Limb (tissue), 2 donors: ENCODE results near the gene APOBEC3H.

Source experiments
- DNase-seq, 2 donors: peaks; one replicate each; pipeline ENCODE4 v3.0.0-alpha.2; 2016; ENCODE audit errors: extremely low spot score in 2 of 2

The APOBEC3H gene

GRCh38 chr22:39110631-39111561 is 13.9 kb downstream of the APOBEC3H start:
- DNase-seq = no peak

- DNase-seq = no peak
Measured at GRCh38 chr22:39114112-39114511, 17.1 kb downstream of the APOBEC3H start.

- no peak for DNase-seq
Measured at GRCh38 chr22:39115570-39115969, 18.5 kb downstream of the APOBEC3H start.

DNA sequence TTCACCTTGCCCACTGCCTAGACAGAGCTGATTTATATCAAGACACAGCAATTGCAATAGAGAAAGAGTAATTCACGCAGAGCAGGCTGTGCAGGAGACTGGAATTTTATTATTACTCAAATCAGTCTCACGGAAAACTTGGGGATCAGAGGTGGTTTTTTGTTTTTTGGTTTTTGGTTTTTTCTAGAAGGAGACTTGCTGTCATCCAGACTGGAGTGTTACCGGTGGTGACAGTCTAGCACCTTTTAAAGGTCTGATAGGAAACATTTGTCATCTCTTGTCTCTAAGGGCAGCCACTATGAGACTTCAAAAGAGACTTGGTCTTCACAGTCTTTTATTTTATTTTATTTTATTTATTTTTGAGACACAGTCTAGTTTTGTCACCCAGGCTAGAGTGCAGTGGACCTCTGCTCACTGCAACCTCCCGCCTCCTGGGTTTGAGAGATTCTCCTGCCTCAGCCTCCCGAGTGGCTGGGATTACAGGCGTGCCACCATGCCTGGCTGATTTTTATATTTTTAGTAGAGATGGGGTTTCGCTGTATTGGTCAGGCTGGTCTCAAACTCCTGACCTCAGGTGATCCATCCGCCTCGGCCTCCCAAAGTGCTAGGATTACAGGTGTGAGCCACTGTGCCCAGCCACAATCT is 19.1 kb downstream of the APOBEC3H start:
- DNase-seq = no peak

GRCh38 chr22:39117585-39118191 is 20.6 kb downstream of the APOBEC3H start:
- no peak for DNase-seq

- DNase-seq = no peak
Measured at GRCh38 chr22:39120983-39121382, 23.9 kb downstream of the APOBEC3H start.

- DNase-seq = no peak
Measured at GRCh38 chr22:39122772-39123470, 25.9 kb downstream of the APOBEC3H start.

GRCh38 chr22:39123751-39124581 is 26.9 kb downstream of the APOBEC3H start:
- DNase-seq = no peak

DNA sequence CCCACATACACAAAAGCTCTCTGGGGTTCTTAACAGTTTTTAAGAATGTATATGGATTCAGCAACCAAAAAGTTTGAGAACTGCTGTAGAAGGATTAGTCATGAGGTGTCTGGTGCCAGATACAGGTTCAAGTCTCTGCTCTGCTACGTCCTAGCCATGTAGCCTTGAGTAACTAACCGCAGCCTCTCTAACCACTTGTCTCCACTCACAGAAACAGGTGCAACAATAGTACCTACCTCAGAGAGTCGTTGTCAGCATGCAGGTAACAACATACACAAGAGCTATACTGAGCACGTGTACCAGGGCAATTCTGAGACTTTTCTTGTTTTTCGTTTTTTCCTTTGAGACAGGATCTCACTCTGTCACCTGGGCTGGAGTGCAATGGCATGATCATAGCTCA is 28.6 kb downstream of the APOBEC3H start:
- DNase-seq = no peak

- no peak for DNase-seq
Measured at GRCh38 chr22:39128508-39128907, 31.5 kb downstream of the APOBEC3H start.

DNA sequence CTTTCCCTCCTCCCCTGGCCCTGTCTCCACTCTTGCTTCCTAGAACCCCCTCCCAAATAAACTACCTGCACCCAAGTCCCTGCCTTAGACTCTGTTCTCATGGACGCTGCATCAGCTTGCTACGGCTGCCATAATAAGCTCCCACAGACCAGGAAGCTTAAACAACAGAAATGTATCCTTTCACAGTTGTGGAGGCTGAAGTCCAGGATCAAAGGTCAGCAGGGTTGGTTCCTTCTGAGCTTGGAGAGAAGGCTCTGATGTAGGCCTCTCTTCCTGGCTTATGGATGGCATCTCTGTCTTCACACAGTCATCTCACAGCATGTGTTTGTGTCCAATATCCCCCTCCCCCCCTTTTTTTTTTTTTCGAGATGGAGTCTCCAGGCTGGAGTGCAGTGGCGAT is 32.0 kb downstream of the APOBEC3H start:
- no peak for DNase-seq

DNA sequence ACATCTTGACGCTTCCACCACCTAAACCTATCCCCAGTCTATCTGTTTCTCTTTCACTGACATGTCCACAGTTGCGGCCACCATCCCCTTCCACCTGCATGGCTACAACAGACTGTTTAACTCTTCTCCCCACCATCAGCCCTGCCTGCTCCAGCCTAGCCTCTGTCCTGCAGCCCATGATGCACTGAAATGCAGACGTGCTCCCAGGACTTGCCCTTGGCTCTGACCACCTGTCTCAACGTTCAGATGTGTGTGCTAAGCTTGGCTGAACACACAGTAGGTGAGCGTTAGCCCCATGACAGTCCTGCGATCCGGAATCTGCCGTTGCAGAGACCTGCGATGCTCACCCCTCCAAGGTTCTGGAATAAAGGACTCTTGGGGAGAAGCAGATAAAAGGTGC is 32.7 kb downstream of the APOBEC3H start:
- DNase-seq = no peak

DNA sequence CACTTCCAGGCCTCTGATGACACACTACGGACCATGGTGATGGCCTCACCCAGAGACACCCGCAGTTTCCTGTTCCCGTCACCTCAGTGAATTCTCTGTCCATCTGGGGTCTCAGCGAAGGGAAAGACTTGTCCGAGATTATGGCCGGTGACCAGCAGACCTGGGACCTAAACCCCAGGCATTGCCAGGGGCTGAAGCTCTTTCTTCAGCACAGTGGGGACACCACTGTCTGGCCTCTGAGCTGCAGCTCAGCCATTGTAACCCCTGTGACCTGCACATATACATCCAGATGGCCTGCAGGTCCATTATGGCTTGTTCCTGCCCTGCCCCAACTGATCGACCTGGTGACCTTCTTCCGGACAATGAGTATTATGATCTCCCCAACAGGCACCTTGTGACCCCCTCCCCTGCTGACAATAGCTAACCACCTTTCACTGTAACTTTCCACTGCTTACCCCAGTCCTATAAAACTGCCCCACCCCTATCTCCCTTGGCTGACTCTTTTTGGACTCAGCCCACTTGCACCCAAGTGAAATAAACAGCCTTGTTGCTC is 33.2 kb downstream of the APOBEC3H start:
- peak in 1 of 2 donors; percentile 20 for DNase-seq

DNA sequence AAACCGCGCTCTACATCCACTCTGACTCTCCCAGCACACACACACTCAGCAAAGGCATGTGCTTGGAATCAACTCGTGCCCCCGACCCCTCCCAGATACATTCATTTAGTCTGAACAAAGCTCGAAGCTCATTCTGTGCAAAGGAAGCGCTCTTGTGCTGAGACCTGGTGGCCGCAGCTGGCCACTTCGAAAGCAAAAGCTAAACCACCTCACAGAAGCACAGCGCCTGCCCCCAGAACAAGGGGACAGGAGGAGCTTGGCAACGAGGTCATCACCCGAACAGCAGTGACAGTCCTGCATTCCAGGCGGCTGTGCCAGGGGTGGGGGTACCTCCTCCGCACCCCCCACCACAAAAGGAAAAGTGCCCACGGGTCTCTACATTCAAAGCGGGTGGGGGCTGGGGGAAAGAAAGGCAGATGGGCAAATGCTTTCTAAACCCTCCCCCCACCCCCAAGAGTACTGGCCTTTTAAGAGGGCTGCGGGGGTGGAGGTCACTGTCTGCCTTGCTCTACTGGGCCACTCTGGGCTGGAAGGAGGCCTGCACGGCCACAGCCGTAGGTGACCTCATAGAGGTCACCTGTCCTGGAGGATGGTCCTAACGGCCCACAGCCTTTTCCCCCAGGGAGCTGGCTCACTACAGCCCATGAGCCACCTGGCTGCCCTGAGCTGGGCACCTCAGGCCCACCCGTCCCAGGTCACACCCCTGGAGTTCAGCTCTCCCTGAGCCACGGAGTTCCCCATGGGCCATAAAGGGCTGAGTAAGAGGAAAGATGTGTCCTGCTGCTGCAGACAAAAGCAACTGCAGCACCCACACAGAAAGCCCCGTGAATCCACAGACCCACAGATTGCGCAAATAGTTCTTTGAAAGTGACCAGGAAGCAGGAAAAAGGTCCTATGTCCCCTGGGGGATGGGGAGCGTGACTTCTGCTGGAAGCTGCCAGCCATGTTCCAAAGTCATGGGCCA is 34.1 kb downstream of the APOBEC3H start:
- DNase-seq = no peak

DNA sequence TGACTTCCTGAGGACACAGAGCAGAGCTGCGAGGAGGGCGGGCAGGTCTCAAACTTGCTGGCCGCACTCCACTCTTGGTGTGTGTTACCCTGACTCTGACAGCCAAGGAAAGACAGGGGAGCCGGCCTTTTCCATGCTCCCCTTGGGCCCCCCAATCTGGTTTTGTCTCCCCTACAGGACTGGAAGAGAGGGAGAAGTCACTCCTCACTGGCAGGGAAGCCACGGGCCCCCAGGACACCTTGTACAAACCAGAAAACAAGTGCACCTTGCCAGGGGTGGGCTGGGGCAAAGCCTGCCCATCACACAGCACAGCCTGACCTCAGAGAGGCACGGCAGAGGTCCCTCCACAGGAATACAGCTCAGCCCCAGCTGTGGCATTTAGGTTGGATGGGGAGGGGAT is 35.2 kb downstream of the APOBEC3H start:
- no peak for DNase-seq

DNA sequence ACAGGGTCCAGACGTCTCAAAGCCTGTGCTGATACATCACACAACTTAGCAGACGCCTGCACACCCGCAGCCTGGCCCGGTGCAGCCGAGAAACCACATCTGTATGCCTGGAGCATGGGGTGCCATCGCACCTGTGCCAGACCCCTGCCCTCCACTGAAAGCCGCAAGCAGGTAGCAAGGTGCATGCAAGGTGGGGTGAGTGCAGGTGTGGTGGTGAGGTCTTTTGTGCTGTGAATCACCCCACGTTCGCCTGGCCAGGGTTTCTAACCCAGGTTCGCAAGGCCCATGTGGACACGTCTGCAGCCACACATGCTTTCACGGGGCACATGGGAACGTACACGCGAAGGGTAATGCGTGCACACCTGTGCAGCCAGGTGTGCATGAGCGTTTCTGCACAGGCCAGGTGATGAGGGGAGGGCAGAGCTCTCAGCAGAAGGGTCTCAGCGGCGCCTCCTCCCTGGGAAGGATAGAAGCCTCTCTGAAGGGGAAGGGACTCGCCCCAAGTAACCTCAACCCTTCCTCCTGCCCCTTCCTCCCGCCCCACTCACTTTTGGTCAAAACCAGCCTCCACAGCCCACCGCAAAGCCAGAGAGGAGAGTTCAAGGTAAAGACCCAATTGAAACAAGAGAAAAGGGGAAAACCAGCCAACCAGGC is 36.0 kb downstream of the APOBEC3H start:
- no peak for DNase-seq

- no peak for DNase-seq
Measured at GRCh38 chr22:39133871-39134270, 36.8 kb downstream of the APOBEC3H start.

DNA sequence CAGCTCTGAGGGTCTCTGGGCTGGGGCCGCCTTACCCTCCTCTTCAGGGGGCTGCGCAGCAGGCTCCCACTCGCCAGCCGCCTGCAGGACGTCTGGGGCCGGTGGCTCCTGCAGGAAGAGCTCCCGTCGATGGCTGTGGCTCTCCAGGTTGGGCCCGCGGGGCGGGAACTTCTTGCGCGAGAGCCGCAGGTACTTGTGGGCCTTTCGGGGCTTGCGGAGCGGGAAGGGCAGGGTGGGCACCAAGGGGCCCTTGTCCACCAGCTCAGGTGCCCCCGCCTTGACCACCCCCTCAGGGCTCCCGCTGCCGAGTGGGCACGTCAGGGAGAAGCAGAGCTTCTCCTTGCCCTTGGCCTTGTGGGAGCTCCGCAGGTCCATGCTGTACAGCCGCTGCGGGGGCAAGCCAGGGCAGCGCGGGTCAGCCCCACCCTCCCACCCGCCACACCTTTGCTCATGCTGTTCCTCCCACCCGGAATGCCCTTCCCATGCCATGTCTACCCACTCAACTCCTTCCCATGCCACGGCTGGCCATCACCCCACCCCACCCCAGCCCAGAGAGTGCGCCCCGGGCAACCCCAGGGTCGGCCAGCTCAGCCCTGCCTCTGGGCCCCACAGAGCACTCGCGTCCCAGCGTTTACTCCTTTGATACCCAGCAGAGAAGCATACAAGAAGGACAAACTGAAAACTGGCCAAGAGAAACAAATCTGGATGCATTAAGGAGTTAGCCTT is 37.5 kb downstream of the APOBEC3H start:
- DNase-seq = no peak
